ENCODE measurements around the gene C5AR2.

C5AR2 gene

GRCh38 chr19:47390533-47391488 lies 58.8 kb downstream of the C5AR2 start:
- DNase-seq = no peak

- DNase-seq = peak; percentile 83
Measured at GRCh38 chr19:47391510-47392223, 59.7 kb downstream of the C5AR2 start.
